CD1c-positive myeloid dendritic cell (primary cell): ENCODE results near the gene DMXL2.
A peak's percentile ranks its signal among the peaks of the same experiment; 100 is the strongest.
"Not testable (repeated sequence)": the region's sequence is repeated elsewhere in the genome, so short reads cannot be mapped to it uniquely, and the experiment has no call there.

ENCODE experiments used
- DNase-seq: peaks from one replicate; pipeline ENCODE4 v3.0.0-alpha.2; 2016; ENCODE audit errors: extremely low spot score

Gene DMXL2

DNA sequence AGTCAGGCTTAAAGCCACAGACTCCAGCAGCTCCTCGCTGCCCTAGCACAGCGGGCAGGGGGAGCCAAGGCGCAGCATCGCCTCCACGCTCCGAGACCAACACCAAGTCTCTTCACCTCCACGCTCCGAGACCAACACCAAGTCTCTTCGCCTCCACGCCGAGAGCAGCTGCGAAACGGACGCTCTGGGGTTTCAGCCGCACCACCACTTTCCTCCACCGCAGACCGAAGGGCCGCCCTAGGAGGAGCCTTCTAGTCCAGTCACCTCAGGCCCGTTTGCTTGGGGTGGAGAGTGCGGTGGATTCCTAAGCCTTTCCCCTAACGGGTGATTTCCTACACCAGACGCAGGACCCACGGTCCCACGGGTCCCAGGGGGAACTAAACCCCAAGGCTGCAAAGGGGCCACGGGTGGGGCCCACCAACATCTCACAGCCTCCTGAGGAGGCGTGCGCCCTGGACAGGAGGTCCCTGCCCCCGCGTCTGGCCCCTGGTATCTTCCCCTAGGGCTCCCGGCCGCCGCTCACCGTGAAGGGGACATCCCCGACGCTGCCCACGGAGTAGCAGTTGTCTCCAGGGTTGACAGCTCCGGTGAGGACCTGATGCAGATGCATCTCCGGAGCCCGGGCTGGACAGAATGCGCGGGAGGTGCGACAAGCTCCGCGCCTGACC lies 501 bp downstream of the DMXL2 start:
- peak; percentile 78 for DNase-seq

DNA sequence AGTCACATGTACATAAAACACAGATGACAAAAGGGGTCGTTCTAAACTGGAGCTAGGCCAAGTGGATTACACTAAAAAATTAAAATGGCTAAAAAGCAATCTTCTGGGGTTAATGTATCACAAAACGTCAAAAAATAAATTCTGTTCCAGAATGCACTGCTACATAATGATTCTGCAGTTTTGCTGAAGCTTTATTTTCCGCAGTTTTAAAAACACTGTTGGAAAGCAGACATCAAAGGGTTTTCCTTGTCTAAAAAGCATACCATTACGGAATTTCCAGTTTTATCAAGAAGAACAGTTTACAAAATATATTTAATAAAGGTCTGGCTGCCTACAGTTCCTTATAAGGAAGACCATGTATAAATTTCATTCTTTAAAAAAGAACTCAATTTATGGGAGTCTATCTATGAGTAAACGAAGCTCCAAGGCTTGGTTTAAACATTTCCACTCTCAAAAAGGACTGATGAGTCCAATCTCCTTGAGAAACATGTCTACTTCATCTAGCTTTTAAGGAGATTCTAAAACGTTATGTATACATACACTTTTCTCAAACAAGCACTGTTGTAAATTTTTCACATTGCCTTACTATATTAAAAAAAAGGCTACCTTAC lies 1.3 kb downstream of the DMXL2 start:
- peak; percentile 39 for DNase-seq

DNA sequence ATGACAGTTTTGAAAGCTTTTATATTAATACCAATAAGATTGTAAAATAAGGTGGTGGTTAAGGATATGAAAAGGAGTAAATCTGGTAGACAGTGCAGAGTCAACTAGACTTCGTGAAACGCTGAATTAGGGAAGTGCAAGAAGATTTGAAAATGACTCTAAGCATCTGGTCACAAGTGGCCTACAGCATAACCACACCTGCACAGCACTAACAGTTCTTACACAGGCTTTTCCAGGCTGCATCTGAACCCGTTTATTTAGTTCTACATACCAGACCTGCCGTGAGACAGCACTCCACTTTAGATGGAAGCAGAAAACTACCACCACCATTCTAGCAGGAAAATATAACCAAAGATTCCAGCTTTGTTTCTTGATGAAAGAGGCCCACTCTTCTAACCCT lies 1.9 kb downstream of the DMXL2 start:
- peak; percentile 64 for DNase-seq

DNA sequence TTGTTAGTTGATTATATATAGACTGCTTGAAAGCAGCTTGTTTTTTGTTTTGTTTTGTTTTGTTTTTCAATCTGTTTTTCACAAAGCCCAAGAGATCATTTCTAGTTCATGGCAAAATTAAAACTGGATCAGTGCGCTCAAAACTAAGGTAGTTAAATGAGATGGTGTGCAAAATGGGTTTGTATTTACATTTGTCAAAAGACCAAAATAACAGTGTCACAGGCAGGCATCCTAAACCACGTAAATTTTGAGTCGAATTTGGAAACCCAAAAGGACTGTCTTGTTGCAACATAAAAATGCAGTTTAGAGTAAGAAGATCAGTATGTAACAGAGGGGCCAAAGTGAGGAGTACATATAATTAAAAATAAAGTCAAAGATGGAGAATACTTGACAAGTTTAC lies 2.4 kb downstream of the DMXL2 start:
- DNase-seq, result peak; percentile 37

DNA sequence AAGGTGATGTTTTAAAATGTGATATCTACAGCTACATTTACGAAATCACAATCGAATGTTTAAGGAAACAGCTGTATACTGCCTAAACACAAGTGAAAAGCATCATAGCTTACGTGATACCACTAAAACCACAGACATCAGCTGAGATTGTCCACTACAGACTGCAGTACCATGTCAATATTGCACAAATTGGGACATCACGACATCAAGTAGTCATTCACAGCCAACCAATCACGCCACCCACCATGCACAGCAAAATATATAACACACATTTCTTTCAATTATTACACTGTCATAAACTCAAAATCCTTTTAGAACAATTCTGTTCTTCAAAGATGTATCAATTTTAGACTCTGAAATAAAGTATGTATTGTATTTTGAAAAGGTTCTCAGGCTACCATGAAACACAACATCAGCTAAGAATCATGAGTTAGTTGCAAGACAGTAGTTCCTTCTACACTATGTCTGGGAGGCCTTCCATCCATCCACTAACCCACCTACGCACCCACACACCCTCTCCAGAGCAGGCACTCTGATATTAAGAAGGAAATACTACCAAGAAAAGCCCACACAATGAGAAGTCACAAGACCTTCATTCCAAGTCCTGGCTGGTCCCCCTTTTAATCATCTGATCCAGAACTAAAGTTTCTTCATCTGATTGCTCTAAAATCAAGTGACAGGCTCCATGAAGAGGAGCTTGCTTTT lies 3.1 kb downstream of the DMXL2 start:
- DNase-seq, result peak; percentile 92

DNA sequence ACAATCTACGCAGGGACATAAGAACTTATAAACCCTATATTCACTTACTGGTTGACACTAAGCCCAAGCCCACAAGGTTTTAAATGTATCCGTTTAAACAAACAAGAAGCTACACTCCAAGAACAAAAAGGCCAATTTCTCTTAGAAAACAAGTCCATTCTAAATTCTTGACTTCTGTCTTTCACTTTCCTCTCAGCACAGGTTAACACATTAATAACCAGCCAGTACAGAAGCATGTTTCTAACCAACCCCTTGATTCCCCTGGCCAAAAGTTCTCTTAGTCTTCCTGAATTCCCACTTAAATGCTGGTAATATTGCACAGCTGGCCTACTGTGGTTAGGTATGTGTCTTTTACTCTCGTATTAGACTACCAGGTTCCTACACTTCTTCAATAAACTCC lies 4.7 kb downstream of the DMXL2 start:
- no peak for DNase-seq

DNA sequence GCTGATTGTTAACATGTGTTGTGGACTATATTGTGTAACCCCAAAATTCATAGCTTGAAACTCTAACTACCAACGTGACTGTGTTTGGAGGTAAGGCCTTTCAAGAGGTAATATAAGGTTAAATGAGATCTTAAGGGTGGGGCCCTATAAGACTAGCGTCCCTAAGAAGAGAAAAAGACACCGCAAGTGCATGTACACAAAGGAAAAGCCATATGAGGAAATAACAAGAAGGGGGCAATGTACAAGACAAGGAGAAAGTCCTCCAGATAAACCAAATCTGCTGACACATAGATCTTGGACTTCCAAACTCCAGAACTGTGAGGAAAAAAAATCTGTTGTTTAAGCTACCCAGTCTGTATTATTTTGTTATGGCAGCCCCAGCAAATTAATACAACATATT lies 8.6 kb downstream of the DMXL2 start:
- DNase-seq, result no peak

DNA sequence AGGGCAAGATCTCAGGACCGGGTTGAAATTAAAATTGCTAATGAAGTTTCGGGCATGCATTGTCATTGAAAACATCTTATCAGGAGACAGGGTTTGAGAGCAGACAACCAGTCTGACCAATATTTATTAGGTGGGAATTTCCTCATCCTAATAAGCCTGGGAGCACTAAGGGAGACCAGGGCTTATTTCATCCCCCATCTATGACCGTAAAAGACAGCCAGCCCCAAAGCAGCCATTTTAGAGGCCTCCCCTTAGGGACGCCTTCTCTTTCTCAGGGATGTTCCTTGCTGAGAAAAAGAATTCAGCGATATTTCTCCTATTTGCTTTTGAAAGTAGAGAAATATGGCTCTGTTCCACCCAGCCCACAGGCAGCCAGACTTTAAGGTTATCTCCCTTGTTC lies 9.9 kb downstream of the DMXL2 start:
- DNase-seq, result not testable (repeated sequence)

DNA sequence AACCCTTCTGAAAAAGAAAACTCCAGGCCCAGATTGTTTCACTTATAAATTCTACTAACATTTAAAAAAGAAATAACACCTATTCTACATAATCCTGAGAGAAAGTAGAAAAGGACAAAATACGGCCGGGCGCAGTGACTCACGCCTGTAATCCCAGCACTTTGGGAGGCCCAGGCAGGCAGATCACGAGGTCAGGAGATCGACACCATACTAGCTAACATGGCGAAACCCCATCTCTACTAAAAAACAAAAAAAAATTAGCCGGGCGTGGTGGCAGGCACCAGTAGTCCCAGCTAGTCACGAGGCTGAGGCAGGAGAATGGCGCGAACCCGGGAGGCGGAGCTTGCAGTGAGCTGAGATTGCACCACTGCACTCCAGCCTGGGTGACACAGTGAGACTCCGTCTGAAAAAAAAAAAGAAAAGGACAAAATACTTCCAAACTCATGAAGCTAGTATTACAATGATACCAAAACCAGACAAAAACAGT lies 19.1 kb downstream of the DMXL2 start:
- not testable (repeated sequence) for DNase-seq

DNA sequence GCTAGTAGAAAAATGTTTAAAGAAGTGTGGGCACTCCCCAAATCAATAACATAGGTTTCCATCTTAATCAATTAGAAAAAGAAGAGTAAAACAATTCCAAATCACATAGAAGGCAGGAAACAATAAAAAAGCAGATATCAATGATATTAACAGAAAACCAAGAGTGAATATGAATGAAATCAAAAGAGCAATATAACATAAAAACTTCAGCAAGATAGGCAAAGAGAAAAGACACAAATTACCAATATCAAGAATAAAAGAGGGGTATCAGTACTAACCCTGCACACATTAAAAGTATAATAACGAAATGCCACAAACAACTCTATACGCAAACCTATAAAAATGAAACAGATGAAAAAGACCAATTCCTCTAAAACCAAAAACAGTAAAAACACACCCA lies 19.6 kb downstream of the DMXL2 start:
- DNase-seq, result no peak

DNA sequence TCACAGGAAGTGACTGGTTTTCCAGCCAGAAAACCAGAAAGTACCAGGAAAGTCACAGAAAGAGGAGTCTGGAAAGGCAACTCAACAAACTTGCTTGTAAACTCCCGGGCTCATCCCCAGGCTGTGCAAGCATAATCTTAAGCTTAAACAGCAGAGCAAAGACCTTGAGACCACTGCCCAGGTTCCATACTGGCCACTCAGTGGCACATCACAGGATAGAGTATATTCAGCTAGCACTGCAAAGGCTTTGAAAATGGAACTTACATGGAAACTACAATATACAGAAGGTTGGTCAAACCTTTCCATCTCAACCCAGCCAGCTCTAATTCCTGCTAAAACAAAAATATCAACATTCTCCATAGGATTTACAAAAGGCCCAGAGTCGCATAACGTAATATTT lies 20.1 kb downstream of the DMXL2 start:
- no peak for DNase-seq

DNA sequence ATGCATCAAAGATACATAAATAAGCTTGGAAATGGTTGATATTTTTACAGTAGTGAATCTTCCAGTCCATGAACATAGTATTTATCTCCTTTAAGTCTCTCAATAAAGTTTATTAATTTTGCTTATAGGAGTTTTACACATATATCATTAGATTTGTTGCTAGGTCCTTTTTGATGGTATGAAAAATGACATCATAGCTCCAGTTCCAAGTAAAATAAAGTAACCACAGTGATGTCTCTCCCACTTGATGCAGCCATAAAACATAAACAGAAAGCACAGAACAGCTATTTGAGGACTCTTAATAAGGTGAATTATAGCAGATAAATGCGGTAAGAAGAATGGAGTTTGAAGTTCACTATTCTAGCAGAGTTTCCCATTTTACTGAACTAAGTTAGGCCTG lies 20.8 kb downstream of the DMXL2 start:
- no peak for DNase-seq

DNA sequence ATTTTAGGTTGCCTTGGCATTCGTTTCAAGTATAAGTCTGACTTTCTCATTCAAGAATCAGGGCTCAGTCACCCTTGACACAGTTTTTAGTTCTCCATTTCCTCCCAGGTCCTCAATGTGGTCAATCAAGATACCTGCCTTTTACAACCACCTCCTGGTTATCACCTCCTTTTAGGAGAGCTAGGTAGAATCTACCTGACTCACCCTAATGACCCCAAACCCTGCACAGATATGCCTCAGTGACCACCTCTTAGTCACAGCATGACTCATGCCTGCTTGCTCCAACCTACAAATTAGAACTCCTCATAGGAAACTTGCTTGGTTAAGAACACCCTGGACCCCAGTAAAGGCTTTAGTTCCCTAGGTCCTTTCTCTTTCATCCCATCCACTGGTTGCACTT lies 22.5 kb downstream of the DMXL2 start:
- no peak for DNase-seq

DNA sequence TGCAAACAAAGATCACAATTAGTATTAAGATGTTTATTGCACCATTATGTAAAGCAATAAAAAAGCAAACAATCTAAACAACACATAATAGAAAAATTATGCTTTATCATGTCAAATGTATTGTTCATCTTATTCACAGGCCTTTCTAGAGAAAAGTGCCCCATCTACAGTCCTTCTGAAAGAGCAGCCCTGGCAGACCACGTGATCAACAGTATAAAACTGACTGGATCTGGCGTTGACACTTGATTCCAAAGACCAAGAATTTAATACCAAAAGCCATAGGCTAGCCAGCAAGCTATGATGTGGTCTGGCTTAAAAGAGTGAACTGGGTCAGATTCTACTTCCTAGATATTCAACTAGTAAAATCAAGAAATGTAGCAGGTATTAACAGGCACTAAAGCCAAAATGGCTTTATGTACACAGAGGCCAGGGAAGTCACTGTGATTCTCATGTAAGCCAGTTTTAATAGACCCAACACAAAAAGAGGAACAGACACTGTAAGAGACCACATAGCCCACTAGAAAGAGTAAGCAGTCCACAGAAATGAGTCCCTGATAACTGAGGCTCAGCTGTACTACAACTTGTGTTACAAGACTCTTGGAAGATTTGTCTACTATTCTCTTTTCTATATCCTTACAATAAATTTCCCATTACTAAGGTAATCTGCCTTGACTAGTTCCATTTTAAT lies 32.5 kb downstream of the DMXL2 start:
- DNase-seq, result peak; percentile 53

DNA sequence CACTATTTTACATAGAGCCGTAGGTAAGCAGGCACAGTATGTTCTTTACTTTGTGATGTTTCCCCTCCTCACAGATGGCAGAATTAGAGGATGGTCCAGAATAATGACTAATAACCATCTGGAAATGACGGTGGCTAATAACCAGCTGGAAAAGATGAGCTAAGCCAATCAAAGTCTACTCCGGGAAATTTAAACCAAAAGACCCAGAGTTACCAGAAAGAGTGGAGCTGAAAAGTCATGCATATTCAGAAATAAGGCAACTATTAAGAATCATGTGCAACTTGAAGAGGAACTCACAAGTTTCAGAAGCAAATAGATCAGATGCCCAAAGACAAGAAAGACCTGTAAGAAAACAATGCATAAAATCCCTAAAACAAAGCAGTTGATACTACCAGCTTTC lies 33.6 kb downstream of the DMXL2 start:
- peak; percentile 61 for DNase-seq

DNA sequence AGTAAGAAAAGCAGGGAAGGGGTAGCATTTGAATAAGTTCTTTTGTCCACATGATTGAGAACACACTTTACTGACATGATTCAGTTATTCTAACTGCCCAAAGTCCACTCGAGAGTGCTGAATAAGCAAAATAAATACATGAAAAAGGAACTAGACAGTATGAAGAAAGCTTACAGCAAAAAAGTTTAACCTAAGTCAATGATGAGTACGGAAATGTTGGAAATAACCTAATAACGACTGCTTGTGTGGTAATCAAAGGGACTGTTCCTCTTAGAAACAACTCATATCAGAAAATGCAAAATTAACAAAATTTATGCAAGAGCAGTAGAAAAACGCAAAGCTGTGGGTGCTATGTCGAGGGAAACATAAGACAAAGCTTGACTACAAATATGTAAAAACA lies 36.6 kb downstream of the DMXL2 start:
- peak; percentile 93 for DNase-seq

DNA sequence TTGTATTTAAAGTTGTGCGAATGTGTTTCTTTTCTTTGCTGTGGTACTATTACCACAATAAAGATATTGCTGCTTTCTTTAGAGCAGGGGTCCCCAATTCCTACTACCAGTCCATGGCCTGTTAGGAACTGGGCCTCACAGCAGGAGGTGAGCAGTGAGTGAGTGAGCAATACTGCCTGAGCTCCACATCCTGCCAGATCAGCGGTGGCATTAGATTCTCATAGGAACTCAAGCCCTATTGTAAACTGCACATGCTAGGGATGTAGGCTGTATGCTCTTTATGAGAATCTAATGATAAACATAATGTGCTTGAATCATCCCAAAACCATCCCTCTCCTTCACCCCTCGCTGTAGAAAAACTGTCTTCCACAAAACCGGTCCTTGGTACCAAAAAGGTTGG lies 41.6 kb downstream of the DMXL2 start:
- no peak for DNase-seq

DNA sequence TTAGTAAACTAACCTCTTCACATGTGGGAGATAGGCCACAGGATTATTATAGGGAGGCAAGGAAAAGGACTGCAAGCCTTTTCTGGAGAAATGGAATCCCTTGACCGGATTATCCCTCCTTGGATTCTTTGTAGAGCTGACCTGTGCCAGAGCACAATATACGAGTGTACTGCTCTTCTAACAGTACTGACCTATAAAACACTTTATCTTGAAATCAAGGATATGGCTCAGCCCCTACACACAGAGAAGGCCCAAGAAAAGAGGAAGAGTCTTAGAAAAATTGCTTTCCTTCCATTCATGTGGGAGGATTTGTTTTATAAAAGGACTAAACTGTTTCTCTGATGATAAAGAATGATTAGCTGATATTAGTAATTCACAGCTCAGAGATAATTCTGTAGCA lies 42.2 kb downstream of the DMXL2 start:
- peak; percentile 59 for DNase-seq

DNA sequence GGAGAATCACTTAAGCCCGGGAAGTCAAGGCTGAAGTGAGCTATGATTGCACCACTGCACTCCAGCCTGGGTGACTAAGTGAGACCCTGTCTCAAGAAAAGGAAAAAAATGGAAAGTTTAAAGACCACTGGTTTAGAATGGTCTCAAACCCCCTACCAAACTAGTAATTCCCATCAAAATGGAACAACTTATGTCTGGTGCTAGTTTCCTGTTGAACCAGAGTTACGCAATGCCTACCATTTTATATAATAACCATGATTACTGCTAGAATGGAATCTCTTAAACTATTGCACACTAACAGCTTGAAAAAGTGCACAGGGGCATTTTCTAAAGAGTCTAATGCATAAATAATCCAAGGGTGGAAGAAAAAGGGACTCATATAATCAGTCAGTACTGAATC lies 43.6 kb downstream of the DMXL2 start:
- DNase-seq, result no peak

DNA sequence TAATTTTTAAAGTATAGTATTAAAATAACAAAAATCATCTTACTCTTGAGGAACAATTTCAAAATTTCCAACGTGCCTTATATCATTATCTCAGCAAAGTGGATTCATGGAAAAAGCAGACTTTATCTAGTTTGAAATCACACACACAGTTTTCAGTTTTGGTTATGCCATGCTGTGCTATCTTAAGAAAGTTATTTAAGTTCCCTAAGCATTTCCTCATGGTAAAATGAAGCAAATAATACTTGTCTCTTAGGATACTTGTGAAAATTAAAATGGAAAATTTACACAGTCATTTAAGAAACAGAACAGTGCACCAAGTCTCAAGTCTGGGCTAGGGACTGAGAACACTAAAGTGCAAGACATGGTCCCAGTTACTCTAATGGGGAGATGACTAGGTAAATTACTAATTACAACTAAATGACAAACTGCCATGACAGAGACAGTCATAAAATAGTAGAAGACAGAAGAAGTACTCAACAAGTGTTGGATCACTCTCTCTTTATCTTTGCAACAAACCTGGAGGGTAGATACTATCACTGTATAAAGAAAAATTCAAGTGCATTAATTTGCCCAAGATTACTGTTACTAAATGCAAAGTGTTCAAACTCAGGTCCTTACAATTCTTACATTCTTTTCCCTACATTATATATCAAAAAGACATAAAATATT lies 44.8 kb downstream of the DMXL2 start:
- DNase-seq, result peak; percentile 43

DNA sequence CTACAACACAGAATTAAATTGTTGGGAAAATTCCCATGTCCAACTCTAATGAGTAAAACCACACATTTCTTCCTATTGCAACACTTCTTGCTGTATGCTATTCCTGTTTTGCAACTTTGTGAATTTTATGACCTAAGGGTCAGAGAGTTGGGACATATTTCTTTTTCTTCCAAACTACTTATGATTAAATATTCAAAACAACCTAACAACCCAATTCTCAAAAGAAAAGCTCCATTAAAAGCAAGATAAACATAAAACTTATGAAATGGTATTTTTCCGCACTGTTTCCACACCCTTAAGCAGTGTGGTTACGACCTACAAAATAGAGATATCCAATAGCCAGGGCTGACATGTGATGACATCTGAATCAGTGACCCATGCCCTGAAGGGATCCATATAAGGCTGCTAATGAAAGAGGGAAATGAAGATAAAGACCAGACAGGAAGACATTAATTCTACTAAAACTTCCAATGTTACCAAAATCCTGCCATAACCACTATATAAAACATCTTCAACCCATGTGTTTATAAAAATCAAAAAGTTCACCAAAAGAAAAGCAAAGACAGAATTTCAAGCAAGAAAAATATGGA lies 45.6 kb downstream of the DMXL2 start:
- peak; percentile 85 for DNase-seq
